MCF 10A (cell line): ENCODE measurements around the gene LTF. TPM values are rescaled to one million over a fixed set of nuclear protein-coding genes. Genes with fewer than 3 reads are reported as not detected.

Source experiments
- BruUV-seq: library from RNA; stranded (reverse); fragments of 400-500 nt; replicated peaks from 2 replicates; lab custom pipeline; 2021; lab: Mats Ljungman, UMichigan
- CTCF ChIA-PET: fragments of 300-600 bp; sonication (Branson Sonifier 250); formaldehyde crosslinking; extraction: SDS; loops from one replicate; lab custom pipeline; 2021; ENCODE audit warnings: antibody characterized with exemption, inconsistent platforms; lab: Yijun Ruan, JAX
- POLR2A ChIA-PET: fragments of 300-600, 350-650 bp; sonication (Branson Sonifier 250); formaldehyde crosslinking; extraction: SDS; loops from one replicate; lab custom pipeline; 2020; ENCODE audit warnings: antibody characterized with exemption, inconsistent platforms; lab: Yijun Ruan, JAX
- DNase-seq: peaks from one replicate; pipeline ENCODE4 v3.0.0-alpha.2; 2018; ENCODE audit not compliant: unreplicated experiment
- H3K27ac Mint-ChIP-seq: one replicate; pipeline ENCODE4 v1.8.0; 2022; ENCODE audit warnings: mild to moderate bottlenecking, low read depth, mixed read lengths; ENCODE audit not compliant: unreplicated experiment
- H3K27me3 Mint-ChIP-seq: one replicate; pipeline ENCODE4 v1.8.0; 2022; ENCODE audit warnings: mixed read lengths; ENCODE audit not compliant: insufficient read depth, unreplicated experiment
- H3K36me3 Mint-ChIP-seq: one replicate; pipeline ENCODE4 v1.8.0; 2022; ENCODE audit warnings: mild to moderate bottlenecking, moderate library complexity, mixed read lengths; ENCODE audit not compliant: insufficient read depth, unreplicated experiment
- H3K4me1 Mint-ChIP-seq: one replicate; pipeline ENCODE4 v1.8.0; 2022; ENCODE audit warnings: mixed read lengths; ENCODE audit not compliant: insufficient read depth, unreplicated experiment
- H3K4me3 Mint-ChIP-seq: one replicate; pipeline ENCODE4 v1.8.0; 2022; ENCODE audit warnings: mild to moderate bottlenecking, moderate library complexity, mixed read lengths; ENCODE audit not compliant: unreplicated experiment
- H3K9me3 Mint-ChIP-seq: one replicate; pipeline ENCODE4 v1.8.0; 2022; ENCODE audit warnings: mixed read lengths; ENCODE audit not compliant: unreplicated experiment
- intact Hi-C: fragments of 100-400 bp; cut with micrococcal nuclease; formaldehyde crosslinking; loops from 2 replicates; pipeline ENCODE4 v1.14.1; 2022
- total RNA-seq: library from RNA; stranded (reverse); gene quantifications from 2 replicates; pipeline ENCODE4 v1.2.3, GENCODE V29; 2022
- TF ChIP-seq, protein P1 (sequence below): fragments of 200-600 bp; IDR thresholded peaks from one replicate; pipeline ENCODE4 v1.8.0; 2022; ENCODE audit warnings: antibody characterized with exemption, mild to moderate bottlenecking; ENCODE audit not compliant: unreplicated experiment

Gene LTF
- total RNA-seq, 1 experiment from 2014 or later, result not detected

GRCh38 chr3:46455231-46456115 is 9.2 kb downstream of the LTF start:
- ChIA-PET CTCF (no interaction called here), POLR2A (no interaction called here)
- Mint-ChIP-seq H3K27me3 (peaks cover 60% of the 10 kb centered on the region), H3K4me3 (no peak overlapping the region), H3K36me3 (no peaks in the 10 kb centered on the region), H3K9me3 (peaks cover 3% of the 10 kb centered on the region), H3K27ac (no peak overlapping the region), H3K4me1 (no peaks in the 10 kb centered on the region)
- intact Hi-C loops, result no loop called here
- no peak for DNase-seq
- BruUV-seq, result no TSS peak
- TF ChIP-seq, protein P1, sequence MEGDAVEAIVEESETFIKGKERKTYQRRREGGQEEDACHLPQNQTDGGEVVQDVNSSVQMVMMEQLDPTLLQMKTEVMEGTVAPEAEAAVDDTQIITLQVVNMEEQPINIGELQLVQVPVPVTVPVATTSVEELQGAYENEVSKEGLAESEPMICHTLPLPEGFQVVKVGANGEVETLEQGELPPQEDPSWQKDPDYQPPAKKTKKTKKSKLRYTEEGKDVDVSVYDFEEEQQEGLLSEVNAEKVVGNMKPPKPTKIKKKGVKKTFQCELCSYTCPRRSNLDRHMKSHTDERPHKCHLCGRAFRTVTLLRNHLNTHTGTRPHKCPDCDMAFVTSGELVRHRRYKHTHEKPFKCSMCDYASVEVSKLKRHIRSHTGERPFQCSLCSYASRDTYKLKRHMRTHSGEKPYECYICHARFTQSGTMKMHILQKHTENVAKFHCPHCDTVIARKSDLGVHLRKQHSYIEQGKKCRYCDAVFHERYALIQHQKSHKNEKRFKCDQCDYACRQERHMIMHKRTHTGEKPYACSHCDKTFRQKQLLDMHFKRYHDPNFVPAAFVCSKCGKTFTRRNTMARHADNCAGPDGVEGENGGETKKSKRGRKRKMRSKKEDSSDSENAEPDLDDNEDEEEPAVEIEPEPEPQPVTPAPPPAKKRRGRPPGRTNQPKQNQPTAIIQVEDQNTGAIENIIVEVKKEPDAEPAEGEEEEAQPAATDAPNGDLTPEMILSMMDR, result no peak

DNA sequence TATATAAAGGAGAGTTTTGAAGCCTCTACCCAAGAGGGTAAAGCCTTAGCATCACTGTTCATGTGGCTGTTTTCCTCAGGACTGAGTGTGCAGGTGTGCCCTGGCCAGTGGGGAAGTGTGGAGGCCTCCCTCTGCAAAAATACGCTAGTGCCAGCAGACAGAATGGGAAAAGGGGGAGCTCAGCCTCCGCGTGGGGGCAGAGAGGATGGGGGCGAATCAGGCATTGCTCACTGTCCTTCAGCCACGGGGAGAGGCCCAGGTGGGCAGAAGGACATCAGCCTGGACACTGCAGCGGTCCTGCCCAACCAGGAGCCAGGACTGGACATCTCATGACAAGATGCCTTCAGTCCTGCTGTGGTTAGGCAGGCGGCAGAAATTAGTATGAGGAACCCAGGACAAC is 10.1 kb downstream of the LTF start:
- Mint-ChIP-seq H3K9me3 (no peaks in the 10 kb centered on the region), H3K36me3 (no peaks in the 10 kb centered on the region), H3K27me3 (peaks cover 52% of the 10 kb centered on the region), H3K4me3 (no peak overlapping the region), H3K4me1 (no peaks in the 10 kb centered on the region), H3K27ac (no peak overlapping the region)
- TF ChIP-seq, protein P1, result no peak
- ChIA-PET POLR2A (no interaction called here), CTCF (no interaction called here)
- intact Hi-C loops, result no loop called here
- no TSS peak for BruUV-seq
- no peak for DNase-seq

DNA sequence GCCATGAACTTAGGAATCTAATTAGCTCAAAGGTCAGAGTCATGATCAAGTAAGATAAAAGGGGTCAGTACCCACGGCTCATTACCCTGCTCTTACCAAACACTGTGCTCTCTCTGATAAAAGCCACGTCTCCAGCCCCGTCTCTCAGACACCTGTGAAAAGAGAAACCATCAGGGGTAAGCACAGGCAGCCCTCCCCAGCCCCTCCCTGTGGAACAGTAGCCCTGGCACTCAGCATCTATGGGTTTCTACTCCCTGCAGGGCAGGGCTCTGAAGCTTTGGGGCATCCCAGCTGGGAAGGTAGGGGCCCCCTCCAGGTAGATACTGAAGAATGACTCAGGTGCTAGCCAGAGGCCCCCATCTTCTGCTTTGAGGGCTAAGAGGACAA is 10.5 kb downstream of the LTF start:
- H3K27ac Mint-ChIP-seq, result no peak overlapping the region
- TF ChIP-seq, protein P1, result no peak
- BruUV-seq, result no TSS peak
- no peaks in the 10 kb centered on the region for H3K4me1 Mint-ChIP-seq
- CTCF ChIA-PET, result interaction anchor here (0.9 kb wide), 1 partner anchor 9 kb away, joined by 3 read pairs; no protein-coding TSS in a partner anchor
- DNase-seq, result no peak
- intact Hi-C loops, result no loop called here
- H3K4me3 Mint-ChIP-seq, result no peak overlapping the region
- H3K36me3 Mint-ChIP-seq, result no peaks in the 10 kb centered on the region
- H3K27me3 Mint-ChIP-seq, result peaks cover 48% of the 10 kb centered on the region
- POLR2A ChIA-PET, result no interaction called here
- H3K9me3 Mint-ChIP-seq, result no peaks in the 10 kb centered on the region

- TF ChIP-seq, protein P1, result no peak
- intact Hi-C loops, result no loop called here
- Mint-ChIP-seq H3K36me3 (no peaks in the 10 kb centered on the region), H3K9me3 (no peaks in the 10 kb centered on the region), H3K4me3 (no peak overlapping the region), H3K27ac (no peak overlapping the region), H3K4me1 (no peaks in the 10 kb centered on the region), H3K27me3 (peaks cover 46% of the 10 kb centered on the region)
- ChIA-PET CTCF (interaction anchor here (0.9 kb wide), 1 partner anchor 10 kb away, joined by 3 read pairs; no protein-coding TSS in a partner anchor), POLR2A (interaction anchor here (0.7 kb wide), 1 partner anchor 1834 kb away, joined by 3 read pairs; no protein-coding TSS in a partner anchor)
- no TSS peak for BruUV-seq
- DNase-seq, result no peak
These were observed 11.0 kb downstream of the LTF start for GRCh38 chr3:46453526-46454208.
